ENCODE data around the gene THADA.

GRCh38 chr2:43344868-43345373, 250.9 kb downstream of the THADA start:
- TF ChIP-seq FOXK2 (IDR thresholded peaks at IDR 0.05) (no peak), ARNT (IDR thresholded peaks at IDR 0.05) (no peak), BHLHE40 (IDR thresholded peaks at IDR 0.05; ENCODE audit: borderline replicate concordance) (no peak), L3MBTL2 (conservative IDR thresholded peaks at IDR 0.05) (no peak), NFRKB (IDR thresholded peaks at IDR 0.05) (no peak), FOXA1 (IDR thresholded peaks at IDR 0.05) (no peak)
